ENCODE results near the gene CDK14. TPM values are rescaled to one million over a fixed set of nuclear protein-coding genes. Genes with fewer than 3 reads are reported as not detected.

The CDK14 gene
- polyA plus RNA-seq, 3 donors: 1.7 to 2.5 (median 2.1) TPM

- H3K9me3 Mint-ChIP-seq: peaks cover 0 to 2% (median 0%) of the 10 kb centered on the region in 7 donors
- H3K27ac ChIP-seq (ENCODE audit: low read depth in 1 of 2, low read length in 2 of 2): peak overlapping the region in 1 of 2 donors; percentile 86
Measured at GRCh38 chr7:91164506-91164905, 568.4 kb downstream of the CDK14 start.

More at GRCh38 chr7:91164506-91164905, 568.4 kb downstream of the CDK14 start:
- DNase-seq: no peak
- Mint-ChIP-seq H3K4me1 (peaks cover 35% of the 10 kb centered on the region), H3K4me3 (peak overlapping the region in 1 of 2 donors; percentile 54), H3K27ac (peak overlapping the region; percentile 78 to 93 (median 87)), H3K27me3 (ENCODE audit: low read depth in 3 of 3) (peaks cover 0 to 1% (median 0%) of the 10 kb centered on the region in 3 donors), H3K36me3 (no peaks in the 10 kb centered on the region)
- Histone ChIP-seq H2AFZ (ENCODE audit: insufficient read depth, low read depth, low read length, poor library complexity, severe bottlenecking) (peak overlapping the region; percentile 47), H3K9me3 (replicated peaks in 1 of 2; ENCODE audit: control insufficient read depth in 1 of 2, insufficient read depth in 1 of 2, low read length in 2 of 2) (no peaks in the 10 kb centered on the region), H4K20me1 (ENCODE audit: insufficient read depth, low read length) (no peaks in the 10 kb centered on the region), H3K79me2 (ENCODE audit: insufficient read depth, low read length) (no peaks in the 10 kb centered on the region), H3K4me2 (replicated peaks; ENCODE audit: extremely low read depth, low read length, poor library complexity, severe bottlenecking) (peak overlapping the region; percentile 62), H3K36me3 (replicated peaks in 1 of 2; ENCODE audit: control insufficient read depth in 1 of 2, insufficient read depth in 2 of 2, low read length in 2 of 2) (no peaks in the 10 kb centered on the region), H3K9ac (ENCODE audit: insufficient read depth, low read length, poor library complexity, severe bottlenecking) (peak overlapping the region; percentile 39), H3K4me3 (replicated peaks in 1 of 3; ENCODE audit: low read depth in 2 of 3, low read length in 3 of 3) (peak overlapping the region in 1 of 3 experiments; percentile 51), H3K27me3 (ENCODE audit: control insufficient read depth in 2 of 2, insufficient read depth in 2 of 2, low read length in 2 of 2) (no peaks in the 10 kb centered on the region), H3K4me1 (ENCODE audit: control insufficient read depth in 1 of 2, insufficient read depth in 2 of 2, low read length in 2 of 2) (peaks cover 23 to 25% of the 10 kb centered on the region in 2 donors)
- WGBS (ENCODE audit: insufficient coverage): 100% methylated on average over 1 of the region's 2 CpGs
- intact Hi-C loops (cut with micrococcal nuclease): no loop called here
- no peak for TF ChIP-seq CTCF (IDR thresholded peaks at IDR 0.05)
